Colonic mucosa (tissue), 4 donors: Measurements from ENCODE around the gene THADA. TPM values are rescaled to one million over a fixed set of nuclear protein-coding genes. Genes with fewer than 3 reads are reported as not detected.

ENCODE experiments used
- DNase-seq: peaks from one replicate; pipeline ENCODE4 v3.0.0-alpha.2; 2020
- H3K27ac ChIP-seq: fragments of 200-600 bp; one replicate; pipeline ENCODE4 v1.8.0; 2021
- H3K27me3 ChIP-seq: fragments of 200-600 bp; one replicate; pipeline ENCODE4 v1.8.0; 2021
- H3K36me3 ChIP-seq: fragments of 200-600 bp; one replicate; pipeline ENCODE4 v1.8.0; 2021
- H3K4me1 ChIP-seq: fragments of 200-600 bp; one replicate; pipeline ENCODE4 v1.8.0; 2021; ENCODE audit warnings: mild to moderate bottlenecking
- H3K4me3 ChIP-seq: fragments of 200-600 bp; one replicate; pipeline ENCODE4 v1.8.0; 2021
- H3K9ac ChIP-seq, 2 donors: one replicate each; pipeline ENCODE4 v1.7.0; 2013; ENCODE audit warnings: control low read depth in 2 of 2, low read depth in 2 of 2, low read length in 2 of 2
- H3K9me3 ChIP-seq: fragments of 200-600 bp; one replicate; pipeline ENCODE4 v1.8.0; 2021
- intact Hi-C: fragments of 100-400 bp; cut with DNase I; formaldehyde crosslinking; loops from one replicate; pipeline ENCODE4 v1.14.1; 2022
- total RNA-seq, 2 donors: library from RNA; stranded (reverse); fragmentation: NEBNext Ultra II Directional in 1 of 2; extraction: Animal tissue kit (Norgen Biotek cat#: 25700) in 1 of 2; gene quantifications; one replicate each; pipeline ENCODE4 v1.2.1, GENCODE V29; 2021
- TF ChIP-seq, protein P1 (sequence below): fragments of 200-600 bp; IDR thresholded peaks from one replicate; pipeline ENCODE4 v1.8.0; 2022; ENCODE audit warnings: antibody characterized with exemption, mild to moderate bottlenecking
- donor health status: healthy.
- donor health status: DM: no; HTN: no; CAD: no.
- donor health status: DM: no; HTN: no; CAD: no.

THADA gene
- total RNA-seq, 2 donors from 2014 or later: 14.6 to 31.4 TPM

DNA sequence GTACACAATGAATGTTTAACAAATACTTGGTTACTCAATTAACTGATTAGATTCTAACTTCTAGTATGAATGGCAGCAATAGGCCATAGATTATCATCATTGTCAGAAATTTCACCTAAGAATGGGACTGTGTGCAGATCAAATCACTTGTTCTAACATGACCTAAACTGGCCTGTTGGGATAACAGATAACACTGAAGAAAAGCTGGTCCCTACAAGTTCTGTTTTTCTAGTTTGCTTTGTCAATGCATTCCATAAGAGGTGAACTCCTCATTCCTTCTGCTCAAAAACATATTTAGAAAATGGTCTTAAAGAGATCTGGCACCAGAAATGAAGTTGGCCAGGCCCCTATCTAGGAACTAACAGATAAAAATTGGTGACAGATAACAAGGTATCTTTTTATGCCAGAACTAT is 175.4 kb downstream of the THADA start:
- Histone ChIP-seq H3K27ac (no peak overlapping the region), H3K4me1 (peaks cover 4% of the 10 kb centered on the region)

DNA sequence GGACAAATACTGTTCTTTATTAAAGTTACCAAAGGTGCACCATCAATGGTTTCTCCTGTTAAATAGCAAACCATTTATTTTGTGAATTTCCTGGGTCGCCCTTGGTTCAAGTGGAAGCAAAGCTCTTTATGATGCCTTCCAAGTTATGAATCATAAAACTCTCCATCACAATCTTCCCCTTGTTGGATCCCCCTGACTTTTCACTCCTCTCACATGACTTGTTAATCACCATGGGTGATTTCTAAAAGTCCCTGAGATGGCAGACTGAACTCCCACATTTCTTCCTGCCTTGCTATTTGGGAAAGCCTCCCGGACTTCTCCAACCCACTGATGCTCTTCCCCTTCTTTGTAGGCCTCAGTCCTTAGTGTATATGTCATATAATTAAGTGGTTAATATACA is 176.0 kb downstream of the THADA start:
- peaks cover 4% of the 10 kb centered on the region for H3K4me1 ChIP-seq
- TF ChIP-seq, protein P1, sequence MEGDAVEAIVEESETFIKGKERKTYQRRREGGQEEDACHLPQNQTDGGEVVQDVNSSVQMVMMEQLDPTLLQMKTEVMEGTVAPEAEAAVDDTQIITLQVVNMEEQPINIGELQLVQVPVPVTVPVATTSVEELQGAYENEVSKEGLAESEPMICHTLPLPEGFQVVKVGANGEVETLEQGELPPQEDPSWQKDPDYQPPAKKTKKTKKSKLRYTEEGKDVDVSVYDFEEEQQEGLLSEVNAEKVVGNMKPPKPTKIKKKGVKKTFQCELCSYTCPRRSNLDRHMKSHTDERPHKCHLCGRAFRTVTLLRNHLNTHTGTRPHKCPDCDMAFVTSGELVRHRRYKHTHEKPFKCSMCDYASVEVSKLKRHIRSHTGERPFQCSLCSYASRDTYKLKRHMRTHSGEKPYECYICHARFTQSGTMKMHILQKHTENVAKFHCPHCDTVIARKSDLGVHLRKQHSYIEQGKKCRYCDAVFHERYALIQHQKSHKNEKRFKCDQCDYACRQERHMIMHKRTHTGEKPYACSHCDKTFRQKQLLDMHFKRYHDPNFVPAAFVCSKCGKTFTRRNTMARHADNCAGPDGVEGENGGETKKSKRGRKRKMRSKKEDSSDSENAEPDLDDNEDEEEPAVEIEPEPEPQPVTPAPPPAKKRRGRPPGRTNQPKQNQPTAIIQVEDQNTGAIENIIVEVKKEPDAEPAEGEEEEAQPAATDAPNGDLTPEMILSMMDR: no peak
- intact Hi-C loops: no loop called here
- H3K4me3 ChIP-seq: no peak overlapping the region
- no peak overlapping the region for H3K27ac ChIP-seq
- DNase-seq: no peak
- no peaks in the 10 kb centered on the region for H3K27me3 ChIP-seq
- H3K36me3 ChIP-seq: no peaks in the 10 kb centered on the region
- no peaks in the 10 kb centered on the region for H3K9me3 ChIP-seq
- no peak overlapping the region for H3K9ac ChIP-seq

More for the DNA sequence above, 175.4 kb downstream of the THADA start:
- H3K4me3 ChIP-seq: no peak overlapping the region
- intact Hi-C loops: no loop called here
- H3K27me3 ChIP-seq: no peaks in the 10 kb centered on the region
- no peaks in the 10 kb centered on the region for H3K36me3 ChIP-seq
- TF ChIP-seq, protein P1: no peak
- no peaks in the 10 kb centered on the region for H3K9me3 ChIP-seq
- DNase-seq: no peak
- H3K9ac ChIP-seq: no peak overlapping the region

DNA sequence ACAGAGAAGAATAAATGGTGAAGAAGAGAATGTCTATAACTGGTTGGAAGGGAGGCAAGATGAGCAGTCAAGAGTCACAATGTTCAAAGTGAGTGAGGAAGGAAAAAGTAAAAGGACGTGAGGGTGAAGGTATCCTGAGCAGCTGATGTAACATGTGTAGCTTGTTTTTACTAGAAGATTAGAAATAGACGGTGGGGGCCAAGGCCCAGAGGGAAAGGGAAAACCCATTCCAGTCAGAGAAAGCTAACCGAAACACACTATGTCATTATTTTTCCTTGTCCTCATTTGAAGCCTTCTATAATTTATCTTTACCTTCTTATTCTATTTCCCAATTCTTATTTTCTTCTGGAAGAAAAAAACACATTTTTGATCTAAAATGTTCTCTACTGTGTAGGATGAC is 176.6 kb downstream of the THADA start:
- TF ChIP-seq, protein P1: no peak
- Histone ChIP-seq H3K27ac (no peak overlapping the region), H3K4me1 (peaks cover 2% of the 10 kb centered on the region)

DNA sequence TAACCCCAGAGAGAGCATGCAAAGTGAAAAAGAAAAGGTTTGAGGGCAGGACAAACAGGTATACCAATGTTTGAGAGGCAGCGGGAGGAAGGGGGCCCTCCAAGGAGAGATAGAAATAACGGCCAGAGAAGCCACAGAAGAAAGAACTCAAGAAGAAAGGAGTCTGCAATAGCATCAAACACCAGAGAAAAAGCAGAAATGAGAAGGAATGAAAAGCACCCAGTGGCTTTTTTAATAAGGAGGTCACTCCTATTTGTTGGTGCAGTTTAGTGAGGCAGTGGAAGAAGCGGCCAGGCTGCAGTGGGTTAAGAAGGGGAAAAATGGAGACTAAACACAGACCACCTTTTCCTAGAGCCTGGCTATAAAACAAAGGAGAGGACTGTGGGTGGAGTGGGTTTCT is 177.2 kb downstream of the THADA start:
- Histone ChIP-seq H3K4me3 (no peak overlapping the region), H3K27me3 (no peaks in the 10 kb centered on the region), H3K9me3 (no peaks in the 10 kb centered on the region), H3K27ac (no peak overlapping the region), H3K36me3 (no peaks in the 10 kb centered on the region), H3K9ac (no peak overlapping the region), H3K4me1 (no peaks in the 10 kb centered on the region)
- intact Hi-C loops: no loop called here
- DNase-seq: no peak
- TF ChIP-seq, protein P1: no peak

More for the DNA sequence above, 176.6 kb downstream of the THADA start:
- no peak overlapping the region for H3K9ac ChIP-seq
- H3K4me3 ChIP-seq: no peak overlapping the region
- no peaks in the 10 kb centered on the region for H3K36me3 ChIP-seq
- no peaks in the 10 kb centered on the region for H3K9me3 ChIP-seq
- intact Hi-C loops: no loop called here
- H3K27me3 ChIP-seq: no peaks in the 10 kb centered on the region
- DNase-seq: no peak

DNA sequence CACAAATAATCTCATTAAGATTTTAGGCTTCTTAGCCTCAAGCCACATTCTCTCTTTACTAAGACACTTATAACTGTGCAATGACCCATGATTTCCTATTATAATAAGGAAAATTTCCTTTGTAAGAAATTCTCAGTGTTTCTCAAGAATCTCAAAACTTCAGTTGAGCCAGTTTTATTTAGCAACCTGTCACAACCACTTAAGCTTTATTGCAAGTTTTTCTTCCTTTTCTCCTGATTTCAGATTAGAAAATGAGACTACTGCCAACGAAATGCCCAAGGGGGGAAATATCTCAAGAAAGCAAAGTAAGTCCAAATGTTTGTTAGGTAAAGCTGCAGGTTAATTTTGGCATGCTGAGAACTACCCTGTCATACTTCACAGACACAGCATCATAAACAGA is 178.5 kb downstream of the THADA start:
- Histone ChIP-seq H3K4me3 (no peak overlapping the region), H3K9ac (no peak overlapping the region), H3K27me3 (no peaks in the 10 kb centered on the region), H3K9me3 (no peaks in the 10 kb centered on the region), H3K27ac (no peak overlapping the region), H3K36me3 (no peaks in the 10 kb centered on the region), H3K4me1 (no peaks in the 10 kb centered on the region)
- no peak for DNase-seq
- intact Hi-C loops: no loop called here
- TF ChIP-seq, protein P1: no peak

DNA sequence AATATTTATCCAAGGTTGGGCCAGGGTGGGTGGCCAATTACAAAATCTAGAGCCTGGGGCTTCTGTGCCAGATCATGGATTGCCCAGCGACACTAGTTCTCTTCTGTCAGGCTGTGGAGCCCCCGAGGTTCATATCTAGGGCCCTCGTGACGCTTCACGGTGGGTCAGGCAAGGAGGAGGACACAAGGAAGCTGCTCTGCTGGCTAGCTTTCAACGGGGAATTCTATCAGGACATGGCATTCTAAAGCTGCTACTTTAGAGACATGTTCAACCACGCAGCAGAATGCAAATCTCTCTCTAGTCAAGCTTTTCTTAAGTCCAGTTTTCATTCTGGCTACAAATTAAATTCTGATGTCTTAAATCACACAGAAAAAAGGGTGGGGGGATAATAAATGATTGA is 180.2 kb downstream of the THADA start:
- Histone ChIP-seq H3K27ac (no peak overlapping the region), H3K4me3 (no peak overlapping the region), H3K36me3 (no peaks in the 10 kb centered on the region), H3K4me1 (no peaks in the 10 kb centered on the region), H3K27me3 (no peaks in the 10 kb centered on the region), H3K9me3 (no peaks in the 10 kb centered on the region), H3K9ac (no peak overlapping the region)
- TF ChIP-seq, protein P1: no peak
- intact Hi-C loops: no loop called here
- DNase-seq: no peak
